Lower leg skin (tissue), 4 donors: ENCODE data around the gene CDKN2B-AS1. TPM values are rescaled to one million over a fixed set of nuclear protein-coding genes. Genes with fewer than 3 reads are reported as not detected.

Experiments
- DNase-seq, 2 donors: peaks; one replicate each; pipeline ENCODE4 v3.0.0-alpha.2; 2019; ENCODE audit warnings: low spot score in 2 of 2
- H3K4me3 ChIP-seq: fragments of 200-600 bp; sonication (generic); 2 replicates; pipeline ENCODE4 v1.5.1; 2017; ENCODE audit warnings: mild to moderate bottlenecking, low read depth; ENCODE audit not compliant: poor library complexity, severe bottlenecking
- CTCF ChIP-seq, 3 donors: fragments of 450-650 bp; IDR thresholded peaks; one replicate each; pipeline ENCODE4 v1.5.1; 2016; ENCODE audit warnings: antibody characterized with exemption in 3 of 3, mild to moderate bottlenecking in 3 of 3, moderate library complexity in 2 of 3
- POLR2A ChIP-seq, 2 donors: fragments of 450-650 bp; IDR thresholded peaks; one replicate each; pipeline ENCODE4 v1.6.1; 2016 to 2017; ENCODE audit warnings: antibody characterized with exemption in 2 of 2, mild to moderate bottlenecking in 1 of 2, moderate library complexity in 1 of 2
- WGBS, 2 donors: methylation state at CpG; one replicate each; pipeline ENCODE4 v1.1.5; 2018; 5-methylcytosine and 5-hydroxymethylcytosine counted together
- intact Hi-C: fragments of 100-400 bp; cut with DNase I; formaldehyde crosslinking; loops from one replicate; pipeline ENCODE4 v1.15.0; 2023; ENCODE audit warnings: low total_unique reads
- total RNA-seq, 4 donors: library from RNA; depleted of rRNA; stranded (reverse); fragments of >200 nt; gene quantifications; one replicate each; pipeline ENCODE4 v1.1.0, GENCODE V29; 2016

Gene CDKN2B-AS1
- total RNA-seq, 4 donors from 2014 or later: 0.49 TPM; not detected in 3

GRCh38 chr9:22045423-22045822 is 50.8 kb downstream of the CDKN2B-AS1 start:
- TF ChIP-seq CTCF (IDR thresholded peaks at IDR 0.05) (no peak), POLR2A (IDR thresholded peaks at IDR 0.05) (no peak)
- no peak overlapping the region for H3K4me3 ChIP-seq
- no peak for DNase-seq
- intact Hi-C loops: no loop called here

- 84 to 87% methylated on average over 1 of the region's 1 CpG for WGBS, 2 donors
- intact Hi-C loops: no loop called here
- no peak for DNase-seq
Measured at GRCh38 chr9:22046243-22046885, 51.8 kb downstream of the CDKN2B-AS1 start.

GRCh38 chr9:22047596-22047995 is 53.0 kb downstream of the CDKN2B-AS1 start:
- TF ChIP-seq CTCF (IDR thresholded peaks at IDR 0.05) (no peak), POLR2A (IDR thresholded peaks at IDR 0.05) (no peak)
- no peak for DNase-seq
- H3K4me3 ChIP-seq: no peak overlapping the region
- intact Hi-C loops: no loop called here
- WGBS, 2 donors: 92 to 94% methylated on average over 2 of the region's 2 CpGs

More at GRCh38 chr9:22046243-22046885, 51.8 kb downstream of the CDKN2B-AS1 start:
- H3K4me3 ChIP-seq: no peak overlapping the region
- TF ChIP-seq POLR2A (IDR thresholded peaks at IDR 0.05) (no peak), CTCF (IDR thresholded peaks at IDR 0.05) (no peak)

DNA sequence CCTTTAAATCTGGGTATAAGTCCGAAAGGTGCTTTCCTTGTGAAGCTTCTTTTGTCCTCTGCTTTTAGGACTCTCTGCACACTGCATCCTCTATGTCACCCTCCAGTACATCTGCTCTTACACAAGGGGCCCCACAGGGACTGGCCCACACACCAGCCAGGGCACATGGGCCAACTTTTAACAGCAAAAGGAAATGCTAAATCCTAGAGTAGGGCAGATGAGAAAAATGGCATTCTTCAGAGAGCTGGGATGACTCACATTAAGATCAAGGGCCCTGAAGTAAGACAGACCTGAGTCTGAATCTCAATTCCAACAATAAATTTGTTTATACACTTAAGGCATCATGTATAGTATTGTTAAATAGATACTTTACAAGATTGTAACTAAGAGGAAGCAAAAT is 54.8 kb downstream of the CDKN2B-AS1 start:
- 97 to 100% methylated on average over 1 of the region's 1 CpG for WGBS, 2 donors
- intact Hi-C loops: no loop called here
- H3K4me3 ChIP-seq: no peak overlapping the region
- no peak for TF ChIP-seq CTCF (IDR thresholded peaks at IDR 0.05)
- no peak for TF ChIP-seq POLR2A (IDR thresholded peaks at IDR 0.05)
- no peak for DNase-seq

DNA sequence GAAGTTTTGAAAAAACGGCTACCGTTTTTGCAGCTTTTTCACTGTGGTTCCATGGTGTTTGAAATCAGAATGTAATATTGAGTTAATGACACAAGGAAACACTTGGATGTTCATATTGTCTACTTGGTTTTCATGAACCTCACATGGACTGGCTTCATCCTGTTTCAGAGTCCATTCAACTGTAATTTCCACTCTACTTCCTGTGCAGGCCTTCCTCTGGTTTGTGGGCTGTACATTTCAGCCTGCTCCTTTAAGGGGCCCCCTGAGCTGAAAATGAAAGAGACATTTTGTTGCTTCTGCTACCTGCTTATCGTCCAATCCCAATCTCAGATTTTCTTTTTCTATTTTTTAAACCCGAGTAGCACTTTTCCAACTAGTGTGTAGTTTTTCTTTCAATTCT is 56.3 kb downstream of the CDKN2B-AS1 start:
- no peak overlapping the region for H3K4me3 ChIP-seq
- intact Hi-C loops: no loop called here
- no peak for DNase-seq
- TF ChIP-seq POLR2A (IDR thresholded peaks at IDR 0.05) (no peak), CTCF (IDR thresholded peaks at IDR 0.05) (no peak)
- WGBS, 2 donors: 49 to 65% methylated on average over 4 of the region's 4 CpGs

- no peak overlapping the region for H3K4me3 ChIP-seq
- WGBS, 2 donors: 45 to 46% methylated on average over 4 of the region's 4 CpGs
- TF ChIP-seq CTCF (IDR thresholded peaks at IDR 0.05) (no peak), POLR2A (IDR thresholded peaks at IDR 0.05) (no peak)
- intact Hi-C loops: no loop called here
- DNase-seq: no peak
Measured at GRCh38 chr9:22052376-22052945, 57.9 kb downstream of the CDKN2B-AS1 start.
